ENCODE data around the gene SLC15A3. TPM values are rescaled to one million over a fixed set of nuclear protein-coding genes. Genes with fewer than 3 reads are reported as not detected.

Gene SLC15A3
- total RNA-seq, 1 donor from 2014 or later: 23.1 TPM

DNA sequence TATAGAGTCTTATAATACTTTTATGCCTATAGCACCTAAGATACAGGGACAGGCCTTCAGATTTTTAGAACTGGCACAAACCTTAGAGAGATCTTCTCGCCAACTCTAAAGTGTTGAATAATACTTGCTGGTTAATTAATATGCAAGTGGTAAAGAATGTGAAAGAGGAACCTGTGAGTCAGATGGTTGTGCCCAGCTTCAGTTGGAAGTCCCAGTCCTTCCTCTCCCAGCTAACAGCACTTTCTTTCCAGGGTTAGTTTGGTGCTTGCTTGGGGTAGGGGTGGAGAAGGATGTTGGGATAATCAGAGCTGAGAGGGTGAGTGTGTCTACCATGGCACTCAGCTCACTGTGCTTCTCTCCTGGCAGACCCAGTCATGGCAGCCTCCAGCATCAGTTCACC is 32.7 kb downstream of the SLC15A3 start:
- TF ChIP-seq POLR2A (IDR thresholded peaks at IDR 0.05): no peak
- TF ChIP-seq CTCF (IDR thresholded peaks at IDR 0.05): no peak
- TF ChIP-seq POLR2AphosphoS5 (IDR thresholded peaks at IDR 0.05; ENCODE audit: insufficient read depth in 1 of 2, low read depth in 1 of 2): no peak
- H3K4me3 ChIP-seq: no peak overlapping the region
- no peak for DNase-seq (ENCODE audit: extremely low spot score in 2 of 2)
- H3K36me3 ChIP-seq: peaks cover 0 to 33% of the 10 kb centered on the region in 2 donors
- peaks cover 55% of the 10 kb centered on the region for H3K4me1 ChIP-seq
- no peaks in the 10 kb centered on the region for H3K9me3 ChIP-seq
- H3K27ac ChIP-seq: no peak overlapping the region
- intact Hi-C loops (cut with DNase I): no loop called here
- H3K27me3 ChIP-seq: no peaks in the 10 kb centered on the region

GRCh38 chr11:60918939-60919265 is 33.1 kb downstream of the SLC15A3 start:
- Histone ChIP-seq H3K27ac (no peak overlapping the region), H3K27me3 (no peaks in the 10 kb centered on the region), H3K36me3 (peaks cover 0 to 33% of the 10 kb centered on the region in 2 donors), H3K4me3 (no peak overlapping the region), H3K9me3 (no peaks in the 10 kb centered on the region), H3K4me1 (peaks cover 51% of the 10 kb centered on the region)
- no peak for DNase-seq (ENCODE audit: extremely low spot score in 2 of 2)
- intact Hi-C loops (cut with DNase I): no loop called here
- TF ChIP-seq CTCF (IDR thresholded peaks at IDR 0.05): no peak
- no peak for TF ChIP-seq POLR2AphosphoS5 (IDR thresholded peaks at IDR 0.05; ENCODE audit: insufficient read depth in 1 of 2, low read depth in 1 of 2)
- TF ChIP-seq POLR2A (IDR thresholded peaks at IDR 0.05): no peak

GRCh38 chr11:60918251-60918938 is 33.6 kb downstream of the SLC15A3 start:
- intact Hi-C loops (cut with DNase I): no loop called here

DNA sequence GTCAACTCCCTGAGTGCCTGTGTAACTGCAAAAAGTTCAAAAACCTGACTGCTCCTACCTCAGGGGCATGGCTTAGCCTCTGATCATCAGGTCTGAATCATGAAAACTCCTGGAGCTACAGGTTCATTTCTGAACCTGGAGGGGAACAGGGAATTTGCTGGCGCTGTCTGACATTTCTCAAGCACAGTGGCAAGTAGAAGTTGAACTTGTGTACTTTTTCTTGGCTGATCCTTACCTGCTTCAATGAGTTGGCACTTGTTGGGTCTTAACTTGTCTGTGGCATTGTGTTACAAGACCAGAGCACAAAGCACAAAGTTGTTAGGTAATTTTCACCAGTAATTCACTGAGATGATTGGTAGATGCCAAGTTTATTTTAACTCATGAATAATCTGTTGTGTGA is 34.7 kb downstream of the SLC15A3 start:
- Histone ChIP-seq H3K36me3 (peaks cover 0 to 26% of the 10 kb centered on the region in 2 donors), H3K4me3 (no peak overlapping the region), H3K27ac (no peak overlapping the region), H3K4me1 (peaks cover 56% of the 10 kb centered on the region), H3K27me3 (no peaks in the 10 kb centered on the region), H3K9me3 (no peaks in the 10 kb centered on the region)
- intact Hi-C loops (cut with DNase I): no loop called here
- peak in 1 of 2 donors; percentile 69 for TF ChIP-seq POLR2AphosphoS5 (IDR thresholded peaks at IDR 0.05; ENCODE audit: insufficient read depth in 1 of 2, low read depth in 1 of 2)
- no peak for TF ChIP-seq CTCF (IDR thresholded peaks at IDR 0.05)
- DNase-seq (ENCODE audit: extremely low spot score in 2 of 2): no peak

More at GRCh38 chr11:60918251-60918938, 33.6 kb downstream of the SLC15A3 start:
- H3K4me1 ChIP-seq: peaks cover 49% of the 10 kb centered on the region
- TF ChIP-seq CTCF (IDR thresholded peaks at IDR 0.05) (no peak), POLR2AphosphoS5 (IDR thresholded peaks at IDR 0.05; ENCODE audit: insufficient read depth in 1 of 2, low read depth in 1 of 2) (no peak), POLR2A (IDR thresholded peaks at IDR 0.05) (no peak)
- H3K4me3 ChIP-seq: no peak overlapping the region
- no peaks in the 10 kb centered on the region for H3K9me3 ChIP-seq
- DNase-seq (ENCODE audit: extremely low spot score in 2 of 2): no peak
- peaks cover 0 to 33% of the 10 kb centered on the region in 2 donors for H3K36me3 ChIP-seq
- no peak overlapping the region for H3K27ac ChIP-seq
- H3K27me3 ChIP-seq: no peaks in the 10 kb centered on the region

DNA sequence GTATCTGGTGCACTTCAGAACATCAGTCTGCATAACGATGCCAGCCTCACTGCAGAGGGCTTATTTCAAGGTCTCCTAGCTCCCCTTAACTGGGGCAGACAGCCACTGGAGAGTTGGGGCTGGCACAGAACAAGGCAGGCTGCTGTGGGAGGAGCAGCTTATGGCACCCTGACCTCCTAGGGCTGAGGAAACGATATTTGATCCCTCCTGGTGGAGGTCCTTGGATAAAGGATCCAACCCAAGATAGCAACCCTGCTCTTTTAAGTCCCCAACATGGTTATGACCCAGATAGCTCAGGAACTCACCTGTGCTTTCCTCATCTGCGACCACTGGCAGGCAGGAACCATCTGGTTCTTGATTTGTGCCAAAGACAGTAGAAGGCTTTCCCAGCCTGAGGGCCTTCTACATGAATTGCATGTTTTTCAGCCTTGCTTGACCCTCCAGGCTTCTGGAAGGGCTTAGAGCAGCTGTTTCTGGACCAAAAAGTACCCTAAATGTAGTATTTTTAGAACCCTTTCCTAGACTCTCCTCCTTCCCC is 35.2 kb downstream of the SLC15A3 start:
- no peaks in the 10 kb centered on the region for H3K9me3 ChIP-seq
- H3K4me1 ChIP-seq: peaks cover 56% of the 10 kb centered on the region
- H3K36me3 ChIP-seq: peaks cover 0 to 21% of the 10 kb centered on the region in 2 donors
- no peak for TF ChIP-seq POLR2AphosphoS5 (IDR thresholded peaks at IDR 0.05; ENCODE audit: insufficient read depth in 1 of 2, low read depth in 1 of 2)
- no peak for TF ChIP-seq POLR2A (IDR thresholded peaks at IDR 0.05)
- TF ChIP-seq CTCF (IDR thresholded peaks at IDR 0.05): no peak
- no peak for DNase-seq (ENCODE audit: extremely low spot score in 2 of 2)
- H3K27me3 ChIP-seq: no peaks in the 10 kb centered on the region
- no peak overlapping the region for H3K27ac ChIP-seq
- no peak overlapping the region for H3K4me3 ChIP-seq
- intact Hi-C loops (cut with DNase I): no loop called here
